HG02798 (cell line): ENCODE measurements around the gene IL17RA.

Experiments
- ATAC-seq: cut with Tn5 transposase; IDR thresholded peaks from one replicate; pipeline ENCODE4 v1.9.1; 2021; ENCODE audit warnings: mild to moderate bottlenecking; ENCODE audit not compliant: unreplicated experiment, poor library complexity

Gene IL17RA

DNA sequence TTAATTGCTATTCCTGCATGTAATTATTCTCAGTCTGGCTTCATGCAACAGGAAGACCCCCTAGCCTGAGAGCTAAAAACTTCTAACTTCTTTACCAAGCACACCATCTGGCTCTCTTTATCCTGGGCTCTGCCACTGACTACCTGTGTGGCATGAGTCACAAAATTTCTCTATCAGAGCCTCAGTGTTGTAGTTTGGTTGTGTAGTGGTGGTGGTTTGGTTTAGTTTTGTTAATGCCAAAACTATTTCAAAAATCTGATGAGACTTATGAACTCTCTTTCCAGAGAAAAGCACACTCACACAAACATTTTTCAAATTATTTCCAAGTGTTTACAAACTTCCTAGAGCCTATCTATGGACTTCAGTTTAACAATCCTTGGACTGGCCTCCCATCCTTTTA is 7.5 kb upstream of the IL17RA start:
- no peak for ATAC-seq

DNA sequence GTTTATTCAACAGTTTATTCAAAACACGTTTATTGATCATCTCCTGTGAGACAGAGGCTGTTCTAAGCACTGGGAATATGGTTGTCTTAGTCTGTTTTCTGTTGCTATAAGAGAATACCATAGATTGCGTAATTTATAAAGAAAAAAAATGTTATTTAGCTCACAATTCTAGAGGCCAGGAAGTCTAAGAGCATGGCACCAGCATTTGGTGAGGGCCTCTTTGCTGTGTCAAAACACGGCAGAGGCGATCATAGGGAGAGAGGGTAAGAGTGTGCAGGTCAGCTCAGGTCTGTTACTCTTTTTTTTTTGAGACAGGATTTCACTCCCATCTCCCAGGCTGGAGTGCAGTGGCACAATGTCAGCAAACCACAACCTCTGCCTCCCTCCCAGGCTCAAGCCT is 5.2 kb upstream of the IL17RA start:
- ATAC-seq: no peak

DNA sequence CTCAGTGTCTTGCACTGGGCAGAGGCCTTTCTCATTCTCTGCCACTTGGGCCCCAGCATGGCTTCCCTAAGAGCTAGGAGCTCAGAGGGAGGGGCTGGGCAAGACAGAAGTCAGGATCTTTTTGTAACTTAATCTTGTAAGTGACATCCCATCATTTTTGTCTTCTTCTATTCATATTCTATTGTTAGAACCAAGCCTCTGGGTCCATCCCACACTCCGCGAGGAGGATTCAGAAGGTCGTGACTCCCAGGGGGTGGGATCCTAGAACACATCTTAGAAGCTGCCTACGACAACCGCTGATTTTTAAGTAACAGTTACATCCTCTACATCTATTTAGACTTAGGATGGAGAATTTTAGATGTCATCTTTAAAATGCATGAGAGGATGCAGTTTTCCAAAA is 1.5 kb upstream of the IL17RA start:
- no peak for ATAC-seq

DNA sequence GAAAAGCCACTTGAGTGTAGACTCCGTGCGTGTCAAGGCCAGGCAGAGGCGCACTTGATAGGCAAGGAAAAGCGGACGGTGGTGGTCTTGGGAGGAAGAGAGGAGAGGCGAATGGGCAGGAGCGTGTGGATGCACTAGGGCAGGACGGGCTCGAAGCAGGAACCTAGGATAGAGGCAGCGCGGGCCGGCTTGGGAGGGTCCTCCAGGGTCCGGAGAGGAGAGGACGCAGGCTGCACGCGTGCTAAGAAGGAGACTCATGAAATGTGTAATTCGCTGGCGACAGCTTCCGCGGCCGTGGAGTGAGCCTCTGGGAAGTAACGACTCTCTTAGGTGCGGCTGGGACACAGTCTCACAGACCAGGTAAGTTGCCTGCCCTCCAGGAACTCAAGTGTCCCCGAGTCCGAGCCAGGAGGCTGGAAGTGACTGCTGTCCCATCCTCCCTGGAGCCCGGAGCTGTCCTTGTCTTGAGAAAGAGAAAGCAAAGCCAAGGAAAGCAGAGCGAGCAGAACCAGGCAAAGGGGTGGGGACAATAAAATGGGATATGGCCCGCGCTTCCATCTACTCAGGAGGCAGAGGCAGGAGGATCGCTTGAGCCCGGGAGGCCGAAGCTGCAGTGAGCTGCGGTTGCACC is 874 bp upstream of the IL17RA start:
- ATAC-seq: no peak

GRCh38 chr22:17085277-17086181 is 729 bp downstream of the IL17RA start:
- no peak for ATAC-seq

GRCh38 chr22:17086296-17086695 is 1.5 kb downstream of the IL17RA start:
- ATAC-seq: no peak

- no peak for ATAC-seq
These were observed 2.1 kb downstream of the IL17RA start for GRCh38 chr22:17086788-17087497.

GRCh38 chr22:17087498-17088131 is 2.8 kb downstream of the IL17RA start:
- peak; percentile 31 for ATAC-seq

- ATAC-seq: no peak
These were observed 5.8 kb downstream of the IL17RA start for GRCh38 chr22:17090550-17090949.

GRCh38 chr22:17091851-17092250 is 7.1 kb downstream of the IL17RA start:
- ATAC-seq: no peak

DNA sequence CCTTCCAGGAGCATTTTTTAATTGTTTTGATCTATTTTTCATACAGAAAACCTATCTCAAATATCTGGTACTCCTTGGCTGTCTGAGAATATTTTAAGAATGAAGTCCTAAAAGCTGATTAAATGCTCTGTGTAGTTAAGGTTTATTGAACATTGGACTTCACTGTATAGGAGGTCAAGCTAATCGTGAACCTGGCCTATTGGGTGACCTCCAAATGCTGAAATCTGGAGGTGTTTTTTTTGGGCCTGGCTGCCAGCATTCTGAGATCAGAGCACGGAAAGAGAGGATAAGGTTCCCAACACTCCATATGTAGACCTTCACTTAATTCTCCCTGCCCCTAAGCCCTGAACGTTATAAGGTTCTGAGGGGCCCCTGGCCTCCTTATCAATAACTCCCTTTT is 8.3 kb downstream of the IL17RA start:
- no peak for ATAC-seq

DNA sequence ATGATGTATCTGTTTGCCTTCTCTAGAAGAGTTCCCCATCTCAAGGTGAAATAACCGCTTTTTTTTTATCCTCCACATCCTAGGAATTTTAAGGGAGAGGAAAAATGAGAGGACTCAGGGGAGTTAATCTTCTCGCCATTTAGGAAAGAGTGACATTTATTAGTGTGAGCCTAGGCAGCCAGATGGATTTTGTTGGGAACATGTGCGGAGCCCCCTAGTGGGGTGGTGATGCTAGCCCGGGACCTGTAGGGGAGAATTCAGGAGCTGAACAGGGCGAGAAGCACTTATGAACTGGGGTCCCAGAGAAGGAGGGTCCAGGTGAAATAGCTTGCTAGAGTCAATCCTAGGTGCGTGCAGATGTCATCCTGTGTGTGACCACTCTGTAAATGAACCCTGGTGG is 10.7 kb downstream of the IL17RA start:
- no peak for ATAC-seq

DNA sequence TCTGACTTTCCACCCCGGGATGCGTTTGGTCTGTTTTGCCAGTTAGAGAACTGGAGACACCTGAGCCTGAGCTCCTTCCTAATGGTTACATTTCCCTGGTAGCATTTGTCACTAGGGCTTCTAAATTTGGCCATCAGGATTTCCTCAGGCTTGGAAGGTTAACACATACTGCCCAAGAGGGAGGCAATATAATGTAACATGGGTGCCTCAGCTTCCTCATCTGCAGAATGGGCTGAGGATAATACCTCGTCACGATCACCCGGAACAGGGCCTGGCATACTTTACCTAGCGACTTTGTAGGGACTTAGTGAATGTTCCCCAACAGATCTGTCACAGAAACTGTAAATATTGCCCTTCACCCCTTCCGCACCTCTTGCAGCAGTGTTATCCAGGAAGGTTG is 11.3 kb downstream of the IL17RA start:
- no peak for ATAC-seq

DNA sequence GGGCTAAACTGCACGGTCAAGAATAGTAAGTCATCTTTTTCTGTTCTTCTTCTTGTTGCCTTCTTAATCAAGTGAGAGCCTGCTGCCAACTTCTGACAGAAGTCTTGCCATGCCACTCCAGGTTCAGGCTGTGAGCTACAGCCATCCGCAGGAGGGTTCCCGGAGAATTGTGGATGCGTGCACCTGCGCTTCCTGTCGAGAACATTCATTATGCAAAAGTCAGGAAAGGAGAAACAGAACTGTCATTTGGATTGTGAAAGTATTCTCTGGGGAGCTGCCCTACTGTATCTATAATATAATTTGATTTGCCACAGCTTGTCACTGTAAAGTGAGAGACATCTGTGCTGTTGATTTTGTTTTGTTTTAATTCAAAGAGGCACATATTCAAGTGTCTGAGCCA is 12.3 kb downstream of the IL17RA start:
- ATAC-seq: no peak

GRCh38 chr22:17097701-17098100 is 12.9 kb downstream of the IL17RA start:
- no peak for ATAC-seq

DNA sequence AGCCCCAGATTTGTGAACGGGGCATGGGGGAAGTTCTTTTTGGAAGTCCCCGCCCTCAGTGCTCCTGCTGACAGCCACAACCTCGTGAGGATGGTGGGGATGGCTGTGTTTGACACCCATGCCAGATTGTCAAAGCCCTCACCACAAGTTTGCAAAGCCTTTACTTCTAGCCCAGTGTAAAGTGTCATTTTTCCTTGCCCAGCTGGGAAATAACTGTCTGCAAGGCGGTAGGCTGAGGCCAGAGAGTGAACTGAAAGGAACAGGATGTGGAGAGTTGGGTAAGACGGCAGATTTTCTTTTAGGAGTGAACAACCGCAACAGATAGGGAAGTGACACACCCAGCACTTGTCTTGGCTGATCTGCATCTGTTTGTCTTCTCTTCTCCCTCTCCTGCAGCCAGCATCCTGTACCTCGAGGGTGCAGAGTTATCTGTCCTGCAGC is 13.6 kb downstream of the IL17RA start:
- no peak for ATAC-seq

DNA sequence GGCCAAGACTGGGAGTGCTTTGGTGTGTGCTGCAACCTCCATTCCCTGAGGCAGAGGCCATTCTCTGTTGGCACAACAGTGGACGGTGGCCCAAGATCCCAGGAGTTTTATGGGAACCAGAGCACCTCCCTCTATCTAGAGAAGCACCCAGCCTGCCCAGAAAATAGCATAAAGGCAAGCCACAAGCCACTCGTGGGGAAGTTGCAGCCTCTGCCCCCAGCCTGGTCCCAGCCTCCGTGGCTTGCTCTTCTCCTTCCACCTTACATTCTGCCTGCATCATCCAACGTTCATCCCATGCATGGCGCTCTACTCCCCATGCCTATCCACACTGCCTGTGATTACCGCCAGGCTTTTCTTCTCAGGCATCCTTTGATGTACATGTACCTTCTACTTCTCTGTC is 15.8 kb downstream of the IL17RA start:
- no peak for ATAC-seq

DNA sequence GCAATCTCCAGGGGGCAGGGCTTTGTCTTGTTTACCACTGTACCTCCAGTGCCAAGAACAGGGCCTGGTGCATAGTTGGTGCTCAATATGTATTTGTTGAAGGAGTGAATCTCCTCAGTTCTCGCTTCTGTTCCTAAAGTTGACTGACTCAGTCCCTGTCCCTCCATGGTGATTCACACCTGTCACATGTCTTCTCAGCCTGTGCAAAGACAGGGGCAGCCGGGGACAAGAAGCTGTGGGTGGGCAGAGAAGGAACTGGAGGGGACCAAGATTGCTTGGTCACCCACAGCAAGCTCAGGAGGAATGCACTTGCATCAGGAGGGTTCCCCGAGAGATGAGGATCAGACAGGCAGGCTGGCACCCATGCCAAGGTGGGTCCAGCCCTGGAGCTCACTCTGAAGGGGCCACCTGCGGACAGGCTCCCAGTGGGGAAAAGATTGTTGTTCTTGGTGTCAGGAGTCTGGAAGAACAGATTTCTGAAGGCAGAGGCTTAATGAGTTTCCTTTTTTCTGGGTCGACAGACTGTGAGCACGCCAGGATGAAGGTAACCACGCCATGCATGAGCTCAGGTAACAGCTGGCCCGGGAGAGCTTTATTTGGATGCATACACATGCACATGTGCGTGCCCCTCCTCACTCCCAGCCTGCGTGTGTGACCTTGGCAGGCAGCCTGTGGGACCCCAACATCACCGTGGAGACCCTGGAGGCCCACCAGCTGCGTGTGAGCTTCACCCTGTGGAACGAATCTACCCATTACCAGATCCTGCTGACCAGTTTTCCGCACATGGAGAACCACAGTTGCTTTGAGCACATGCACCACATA is 16.9 kb downstream of the IL17RA start:
- no peak for ATAC-seq

DNA sequence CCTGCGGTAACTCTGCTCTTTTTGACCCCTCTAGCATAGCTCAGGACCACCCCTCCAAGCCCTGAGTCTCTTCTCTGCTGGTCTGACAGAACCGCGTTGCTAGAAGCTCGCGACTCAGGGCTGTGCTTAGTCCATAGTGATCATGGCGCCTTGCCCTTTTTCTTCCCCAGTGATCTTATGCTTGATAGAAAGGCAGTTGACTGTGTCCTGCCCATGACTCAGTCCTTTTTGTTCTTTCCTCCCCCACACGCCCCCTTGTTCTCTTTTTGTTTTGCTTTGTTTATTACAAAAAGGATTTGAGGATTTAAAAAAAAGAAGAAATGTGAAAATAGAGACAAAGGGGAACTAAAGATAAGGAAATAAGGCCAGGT is 17.5 kb downstream of the IL17RA start:
- ATAC-seq: no peak

- no peak for ATAC-seq
These were observed 18.6 kb downstream of the IL17RA start for GRCh38 chr22:17103351-17103750.
